Osteocyte (in vitro differentiated cells): ENCODE measurements around the gene TGFBR3L. TPM values are rescaled to one million over a fixed set of nuclear protein-coding genes. Genes with fewer than 3 reads are reported as not detected.

Source experiments
- DNase-seq: peaks from one replicate; pipeline ENCODE4 v3.0.0; 2021; ENCODE audit warnings: mixed read lengths; ENCODE audit not compliant: unreplicated experiment; ENCODE audit errors: extremely low spot score
- H3K27ac Mint-ChIP-seq: one replicate; pipeline ENCODE4 v1.8.0; 2021; ENCODE audit warnings: mild to moderate bottlenecking, mixed read lengths; ENCODE audit not compliant: unreplicated experiment
- H3K27me3 Mint-ChIP-seq: one replicate; pipeline ENCODE4 v1.8.0; 2021; ENCODE audit warnings: mixed read lengths; ENCODE audit not compliant: unreplicated experiment
- H3K36me3 Mint-ChIP-seq: one replicate; pipeline ENCODE4 v1.8.0; 2021; ENCODE audit warnings: mixed read lengths; ENCODE audit not compliant: unreplicated experiment
- H3K4me1 Mint-ChIP-seq: one replicate; pipeline ENCODE4 v1.8.0; 2021; ENCODE audit warnings: mixed read lengths; ENCODE audit not compliant: unreplicated experiment
- H3K4me3 Mint-ChIP-seq: one replicate; pipeline ENCODE4 v1.8.0; 2021; ENCODE audit warnings: mild to moderate bottlenecking, moderate library complexity, mixed read lengths; ENCODE audit not compliant: unreplicated experiment
- H3K9me3 Mint-ChIP-seq: one replicate; pipeline ENCODE4 v1.8.0; 2021; ENCODE audit warnings: mixed read lengths; ENCODE audit not compliant: unreplicated experiment
- CTCF ChIP-seq: fragments of 200-600 bp; sonication (generic); IDR thresholded peaks from 2 replicates; pipeline ENCODE4 v1.5.0; 2021; ENCODE audit warnings: antibody characterized with exemption, mild to moderate bottlenecking, moderate library complexity
- total RNA-seq: library from RNA; stranded (reverse); gene quantifications from 2 replicates; pipeline ENCODE4 v1.2.1, GENCODE V29; 2021

TGFBR3L gene
- total RNA-seq, 1 donor from 2014 or later, result 2.3 TPM

- Mint-ChIP-seq H3K27me3 (no peaks in the 10 kb centered on the region), H3K36me3 (peaks cover 15% of the 10 kb centered on the region), H3K9me3 (no peaks in the 10 kb centered on the region), H3K4me1 (peaks cover 15% of the 10 kb centered on the region), H3K4me3 (no peak overlapping the region), H3K27ac (no peak overlapping the region)
- DNase-seq, result no peak
- TF ChIP-seq CTCF, result no peak
Observed at GRCh38 chr19:7909471-7910067, 5.1 kb upstream of the TGFBR3L start.

GRCh38 chr19:7910321-7911161 is 4.1 kb upstream of the TGFBR3L start:
- Mint-ChIP-seq H3K4me3 (no peak overlapping the region), H3K27me3 (peaks cover 2% of the 10 kb centered on the region), H3K4me1 (peaks cover 9% of the 10 kb centered on the region), H3K27ac (no peak overlapping the region), H3K36me3 (peaks cover 15% of the 10 kb centered on the region), H3K9me3 (no peaks in the 10 kb centered on the region)
- TF ChIP-seq CTCF, result no peak
- no peak for DNase-seq

GRCh38 chr19:7911508-7912143 is 3.0 kb upstream of the TGFBR3L start:
- peaks cover 6% of the 10 kb centered on the region for H3K4me1 Mint-ChIP-seq
- H3K27ac Mint-ChIP-seq, result no peak overlapping the region
- TF ChIP-seq CTCF, result no peak
- no peaks in the 10 kb centered on the region for H3K9me3 Mint-ChIP-seq
- peaks cover 2% of the 10 kb centered on the region for H3K27me3 Mint-ChIP-seq
- H3K4me3 Mint-ChIP-seq, result no peak overlapping the region
- no peak for DNase-seq
- H3K36me3 Mint-ChIP-seq, result peaks cover 15% of the 10 kb centered on the region

- H3K27ac Mint-ChIP-seq, result no peak overlapping the region
- H3K4me1 Mint-ChIP-seq, result peaks cover 6% of the 10 kb centered on the region
- H3K4me3 Mint-ChIP-seq, result no peak overlapping the region
- DNase-seq, result no peak
- no peak for TF ChIP-seq CTCF
- H3K9me3 Mint-ChIP-seq, result no peaks in the 10 kb centered on the region
- H3K36me3 Mint-ChIP-seq, result peaks cover 15% of the 10 kb centered on the region
- peaks cover 6% of the 10 kb centered on the region for H3K27me3 Mint-ChIP-seq
Observed at GRCh38 chr19:7912144-7912696, 2.4 kb upstream of the TGFBR3L start.
